K562 (cell line): ENCODE results near the gene TNPO2. TPM values are rescaled to one million over a fixed set of nuclear protein-coding genes. Genes with fewer than 3 reads are reported as not detected.
A peak's percentile ranks its signal among the peaks of the same experiment; 100 is the strongest.

Experiments
- CBX2 ChIP-seq: fragments of 200-600 bp; sonication (generic); IDR thresholded peaks from one replicate; pipeline ENCODE4 v1.6.1; 2012; ENCODE audit warnings: mild to moderate bottlenecking, low read length, inconsistent platforms; ENCODE audit not compliant: insufficient read depth, poor library complexity, severe bottlenecking
- CCNT2 ChIP-seq: IDR thresholded peaks from 2 replicates; pipeline ENCODE4 v1.6.1; 2011; ENCODE audit warnings: borderline replicate concordance, low read depth, mild to moderate bottlenecking, moderate library complexity, mixed read lengths, low read length; ENCODE audit not compliant: insufficient read length; ENCODE audit errors: extremely low read depth
- ESRRB ChIP-seq: fragments of 250-450 bp; sonication (Bioruptor Pico); IDR thresholded peaks from 2 replicates; pipeline ENCODE4 v1.5.0; 2020; ENCODE audit warnings: mild to moderate bottlenecking, moderate library complexity, borderline replicate concordance
- FIP1L1 ChIP-seq: fragments of 200-400 bp; formaldehyde crosslinking; IDR thresholded peaks from 2 replicates; pipeline ENCODE4 v1.6.1; 2018; ENCODE audit warnings: mild to moderate bottlenecking, low read depth, low read length; ENCODE audit not compliant: poor library complexity, severe bottlenecking
- HDAC1 ChIP-seq, 2 experiments: fragments of 450-650 bp; IDR thresholded peaks; 2 replicates each; pipeline ENCODE4 v1.6.1; 2016 to 2017; ENCODE audit warnings: inconsistent platforms in 1 of 2, mild to moderate bottlenecking in 1 of 2, moderate library complexity in 1 of 2
- KAT8 ChIP-seq: fragments of 450-650 bp; IDR thresholded peaks from 2 replicates; pipeline ENCODE4 v1.6.1; 2016; ENCODE audit warnings: low read depth, mild to moderate bottlenecking
- KDM5B ChIP-seq: fragments of 200-600 bp; sonication (generic); IDR thresholded peaks from 2 replicates; pipeline ENCODE4 v1.6.1; 2012; ENCODE audit warnings: low read depth, mild to moderate bottlenecking, moderate library complexity, low read length, control low read depth, inconsistent platforms; ENCODE audit not compliant: insufficient replicate concordance
- RFX5 ChIP-seq: IDR thresholded peaks from 2 replicates; pipeline ENCODE4 v1.6.1; 2011; ENCODE audit warnings: low read depth, mild to moderate bottlenecking, improper control_type of control experiment, low read length
- SETDB1 ChIP-seq: IDR thresholded peaks from one replicate; pipeline ENCODE4 v1.6.1; 2012; ENCODE audit warnings: low read length, control low read depth, inconsistent platforms
- ZNF224 ChIP-seq: sonication (generic); formaldehyde crosslinking; IDR thresholded peaks from 2 replicates; pipeline ENCODE4 v1.8.0; 2022; ENCODE audit warnings: mild to moderate bottlenecking, missing genetic modification reagents
- ZNF24 ChIP-seq: fragments of 450-650 bp; IDR thresholded peaks from 2 replicates; pipeline ENCODE4 v1.6.1; 2016
- ZNF41 ChIP-seq: fragments of 250-450 bp; sonication (Bioruptor Pico); conservative IDR thresholded peaks from 2 replicates; pipeline ENCODE4 v1.4.0; 2020; ENCODE audit warnings: mild to moderate bottlenecking
- ZNF586 ChIP-seq: fragments of 450-650 bp; formaldehyde crosslinking; conservative IDR thresholded peaks from 2 replicates; pipeline ENCODE4 v1.4.0; 2020; ENCODE audit warnings: mild to moderate bottlenecking, moderate library complexity
- polyA plus RNA-seq, 8 experiments: library from polyadenylated mRNA; depleted of rRNA in 4 of 8; stranded (reverse) in 5 of 8; unstranded in 3 of 8; fragments of >200 nt; fragmentation: Nextera tagmentation in 2 of 8; fragmentation: Illumina TruSeq in 1 of 8; extraction: Ambion mirVana in 2 of 8; extraction: Trizol in 1 of 8; gene quantifications; 2 replicates each; pipeline versions ENCODE4 v1.2.1 to v1.2.3, GENCODE V29; 2011 to 2014; ENCODE audit warnings: inconsistent platforms in 1 of 8, missing spikeins in 1 of 8
- total RNA-seq, 7 experiments: library from RNA; depleted of rRNA in 6 of 7; stranded (reverse); fragments of >200 nt in 6 of 7; fragmentation: Illumina TruSeq in 2 of 7; extraction: Trizol in 2 of 7; gene quantifications; 2 replicates each; pipeline versions ENCODE4 v1.2.1 to v1.2.3, GENCODE V29; 2011 to 2021; ENCODE audit warnings: low replicate concordance in 1 of 7
- TF ChIP-seq, protein P1 (sequence below): fragments of 450-650 bp; formaldehyde crosslinking; IDR thresholded peaks from 2 replicates; pipeline ENCODE4 v1.4.0; 2022; ENCODE audit warnings: mild to moderate bottlenecking, moderate library complexity
- TF ChIP-seq, protein P2 (sequence below): sonication (generic); formaldehyde crosslinking; IDR thresholded peaks from 2 replicates; pipeline ENCODE4 v1.8.1; 2023; ENCODE audit warnings: mild to moderate bottlenecking, missing genetic modification reagents
- TF ChIP-seq, protein P3 (sequence below): fragments of 450-650 bp; IDR thresholded peaks from 2 replicates; pipeline ENCODE4 v1.6.1; 2017; ENCODE audit warnings: antibody characterized with exemption
- TF ChIP-seq, protein P4 (sequence below): fragments of 250-450 bp; sonication (Bioruptor Pico); IDR thresholded peaks from 2 replicates; pipeline ENCODE4 v1.5.0; 2020; ENCODE audit warnings: mild to moderate bottlenecking
- TF ChIP-seq, protein P5 (sequence below): IDR thresholded peaks from 2 replicates; pipeline ENCODE4 v1.6.1; 2016; ENCODE audit warnings: missing genetic modification characterization, missing compliant biosample characterization

TNPO2 gene
- total and polyA plus RNA-seq, 9 of the 15 experiments (the other 6 are each of a cell fraction or from before 2014, with no cell fraction given): 6.0 to 126 (median 53.8) TPM

DNA sequence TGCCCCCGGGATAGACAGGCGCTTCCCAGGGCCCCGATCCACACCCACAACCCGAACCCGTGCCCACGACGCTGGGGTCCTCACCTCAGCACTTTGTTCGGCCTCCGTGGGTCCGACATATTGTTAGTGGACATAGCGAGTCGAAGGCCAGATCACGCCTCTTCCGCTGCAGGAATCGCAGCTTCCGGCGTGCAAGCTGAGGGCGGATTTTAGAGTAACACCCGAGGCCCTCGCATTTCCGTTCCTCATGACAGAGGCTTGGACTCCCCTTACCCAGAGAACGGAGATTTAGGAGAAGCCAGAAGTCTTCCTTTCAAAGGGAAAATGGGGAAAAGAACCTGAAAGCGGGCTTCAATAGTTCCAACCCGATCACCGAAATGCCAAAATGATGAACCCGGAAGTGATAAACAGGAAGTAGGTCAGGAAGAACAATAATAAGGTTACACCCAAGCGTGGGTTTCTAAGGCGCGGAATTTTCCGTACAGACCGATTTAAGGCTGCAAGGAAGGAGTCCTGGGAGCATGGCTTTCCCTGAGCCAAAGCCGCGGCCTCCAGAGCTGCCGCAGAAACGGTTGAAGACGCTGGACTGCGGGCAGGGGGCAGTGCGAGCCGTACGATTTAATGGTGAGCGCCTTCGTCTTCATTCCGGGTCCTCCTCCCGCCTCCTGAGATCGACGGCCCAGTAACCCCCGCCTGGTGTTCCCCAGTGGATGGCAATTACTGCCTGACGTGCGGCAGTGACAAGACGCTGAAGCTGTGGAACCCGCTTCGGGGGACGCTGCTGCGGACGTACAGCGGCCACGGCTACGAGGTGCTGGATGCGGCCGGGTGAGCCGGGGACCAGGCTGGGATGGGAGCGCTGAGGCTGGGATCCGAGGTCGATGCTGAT, 54.2 kb downstream of the TNPO2 start (continued):
- TF ChIP-seq, protein P1, sequence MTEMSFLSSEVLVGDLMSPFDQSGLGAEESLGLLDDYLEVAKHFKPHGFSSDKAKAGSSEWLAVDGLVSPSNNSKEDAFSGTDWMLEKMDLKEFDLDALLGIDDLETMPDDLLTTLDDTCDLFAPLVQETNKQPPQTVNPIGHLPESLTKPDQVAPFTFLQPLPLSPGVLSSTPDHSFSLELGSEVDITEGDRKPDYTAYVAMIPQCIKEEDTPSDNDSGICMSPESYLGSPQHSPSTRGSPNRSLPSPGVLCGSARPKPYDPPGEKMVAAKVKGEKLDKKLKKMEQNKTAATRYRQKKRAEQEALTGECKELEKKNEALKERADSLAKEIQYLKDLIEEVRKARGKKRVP (CRISPR knock-in tag): no peak
- no peak for TF ChIP-seq CCNT2
- peak; percentile 95 for TF ChIP-seq KAT8
- TF ChIP-seq KDM5B: peak; percentile 52
- TF ChIP-seq FIP1L1: peak; percentile 53
- TF ChIP-seq ZNF24: no peak
- TF ChIP-seq, protein P2, sequence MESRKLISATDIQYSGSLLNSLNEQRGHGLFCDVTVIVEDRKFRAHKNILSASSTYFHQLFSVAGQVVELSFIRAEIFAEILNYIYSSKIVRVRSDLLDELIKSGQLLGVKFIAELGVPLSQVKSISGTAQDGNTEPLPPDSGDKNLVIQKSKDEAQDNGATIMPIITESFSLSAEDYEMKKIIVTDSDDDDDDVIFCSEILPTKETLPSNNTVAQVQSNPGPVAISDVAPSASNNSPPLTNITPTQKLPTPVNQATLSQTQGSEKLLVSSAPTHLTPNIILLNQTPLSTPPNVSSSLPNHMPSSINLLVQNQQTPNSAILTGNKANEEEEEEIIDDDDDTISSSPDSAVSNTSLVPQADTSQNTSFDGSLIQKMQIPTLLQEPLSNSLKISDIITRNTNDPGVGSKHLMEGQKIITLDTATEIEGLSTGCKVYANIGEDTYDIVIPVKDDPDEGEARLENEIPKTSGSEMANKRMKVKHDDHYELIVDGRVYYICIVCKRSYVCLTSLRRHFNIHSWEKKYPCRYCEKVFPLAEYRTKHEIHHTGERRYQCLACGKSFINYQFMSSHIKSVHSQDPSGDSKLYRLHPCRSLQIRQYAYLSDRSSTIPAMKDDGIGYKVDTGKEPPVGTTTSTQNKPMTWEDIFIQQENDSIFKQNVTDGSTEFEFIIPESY (CRISPR knock-in tag): no peak
- no peak for TF ChIP-seq RFX5
- no peak for TF ChIP-seq SETDB1
- TF ChIP-seq CBX2: no peak
- no peak for TF ChIP-seq ZNF224 (CRISPR knock-in tag)
- TF ChIP-seq, protein P3, sequence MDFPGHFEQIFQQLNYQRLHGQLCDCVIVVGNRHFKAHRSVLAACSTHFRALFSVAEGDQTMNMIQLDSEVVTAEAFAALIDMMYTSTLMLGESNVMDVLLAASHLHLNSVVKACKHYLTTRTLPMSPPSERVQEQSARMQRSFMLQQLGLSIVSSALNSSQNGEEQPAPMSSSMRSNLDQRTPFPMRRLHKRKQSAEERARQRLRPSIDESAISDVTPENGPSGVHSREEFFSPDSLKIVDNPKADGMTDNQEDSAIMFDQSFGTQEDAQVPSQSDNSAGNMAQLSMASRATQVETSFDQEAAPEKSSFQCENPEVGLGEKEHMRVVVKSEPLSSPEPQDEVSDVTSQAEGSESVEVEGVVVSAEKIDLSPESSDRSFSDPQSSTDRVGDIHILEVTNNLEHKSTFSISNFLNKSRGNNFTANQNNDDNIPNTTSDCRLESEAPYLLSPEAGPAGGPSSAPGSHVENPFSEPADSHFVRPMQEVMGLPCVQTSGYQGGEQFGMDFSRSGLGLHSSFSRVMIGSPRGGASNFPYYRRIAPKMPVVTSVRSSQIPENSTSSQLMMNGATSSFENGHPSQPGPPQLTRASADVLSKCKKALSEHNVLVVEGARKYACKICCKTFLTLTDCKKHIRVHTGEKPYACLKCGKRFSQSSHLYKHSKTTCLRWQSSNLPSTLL: no peak
- peak in 1 of 2 experiments; percentile 84; a peak in 2 of 4 replicates for TF ChIP-seq HDAC1 (IDR thresholded peaks at IDR 0.05)
- no peak for TF ChIP-seq ESRRB (CRISPR knock-in tag)
- TF ChIP-seq ZNF586: no peak
- no peak for TF ChIP-seq ZNF41 (CRISPR knock-in tag)
- TF ChIP-seq, protein P4, sequence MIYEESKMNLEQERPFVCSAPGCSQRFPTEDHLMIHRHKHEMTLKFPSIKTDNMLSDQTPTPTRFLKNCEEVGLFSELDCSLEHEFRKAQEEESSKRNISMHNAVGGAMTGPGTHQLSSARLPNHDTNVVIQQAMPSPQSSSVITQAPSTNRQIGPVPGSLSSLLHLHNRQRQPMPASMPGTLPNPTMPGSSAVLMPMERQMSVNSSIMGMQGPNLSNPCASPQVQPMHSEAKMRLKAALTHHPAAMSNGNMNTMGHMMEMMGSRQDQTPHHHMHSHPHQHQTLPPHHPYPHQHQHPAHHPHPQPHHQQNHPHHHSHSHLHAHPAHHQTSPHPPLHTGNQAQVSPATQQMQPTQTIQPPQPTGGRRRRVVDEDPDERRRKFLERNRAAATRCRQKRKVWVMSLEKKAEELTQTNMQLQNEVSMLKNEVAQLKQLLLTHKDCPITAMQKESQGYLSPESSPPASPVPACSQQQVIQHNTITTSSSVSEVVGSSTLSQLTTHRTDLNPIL (CRISPR knock-in tag): no peak
- TF ChIP-seq, protein P5, sequence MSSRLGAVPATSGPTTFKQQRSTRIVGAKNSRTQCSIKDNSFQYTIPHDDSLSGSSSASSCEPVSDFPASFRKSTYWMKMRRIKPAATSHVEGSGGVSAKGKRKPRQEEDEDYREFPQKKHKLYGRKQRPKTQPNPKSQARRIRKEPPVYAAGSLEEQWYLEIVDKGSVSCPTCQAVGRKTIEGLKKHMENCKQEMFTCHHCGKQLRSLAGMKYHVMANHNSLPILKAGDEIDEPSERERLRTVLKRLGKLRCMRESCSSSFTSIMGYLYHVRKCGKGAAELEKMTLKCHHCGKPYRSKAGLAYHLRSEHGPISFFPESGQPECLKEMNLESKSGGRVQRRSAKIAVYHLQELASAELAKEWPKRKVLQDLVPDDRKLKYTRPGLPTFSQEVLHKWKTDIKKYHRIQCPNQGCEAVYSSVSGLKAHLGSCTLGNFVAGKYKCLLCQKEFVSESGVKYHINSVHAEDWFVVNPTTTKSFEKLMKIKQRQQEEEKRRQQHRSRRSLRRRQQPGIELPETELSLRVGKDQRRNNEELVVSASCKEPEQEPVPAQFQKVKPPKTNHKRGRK (tag): no peak
